Liver (tissue), 9 donors: ENCODE measurements around the gene THADA. TPM values are rescaled to one million over a fixed set of nuclear protein-coding genes. Genes with fewer than 3 reads are reported as not detected.

Experiments used
- DNase-seq: peaks from one replicate; pipeline ENCODE4 v3.0.0-alpha.2; 2017; ENCODE audit warnings: low spot score
- H3K27ac ChIP-seq, 2 donors: one replicate each; pipeline ENCODE4 v1.7.0; 2013; ENCODE audit warnings: inconsistent platforms in 2 of 2, low read length in 2 of 2, control low read depth in 1 of 2, low read depth in 1 of 2, mild to moderate bottlenecking in 1 of 2
- H3K27me3 ChIP-seq, 4 donors: one replicate each; pipeline versions ENCODE4 v1.6.1 to v1.7.0; 2013; ENCODE audit warnings: low read length in 3 of 4, inconsistent platforms in 1 of 4, mild to moderate bottlenecking in 1 of 4, moderate library complexity in 1 of 4; ENCODE audit not compliant: control insufficient read depth in 4 of 4, insufficient read depth in 4 of 4
- H3K36me3 ChIP-seq, 4 donors: one replicate each; pipeline versions ENCODE4 v1.6.1 to v1.7.0; 2013; ENCODE audit warnings: low read length in 3 of 4, mild to moderate bottlenecking in 3 of 4, low read depth in 1 of 4, moderate library complexity in 1 of 4; ENCODE audit not compliant: control insufficient read depth in 4 of 4, insufficient read depth in 3 of 4
- H3K4me1 ChIP-seq, 4 donors: one replicate each; pipeline versions ENCODE4 v1.6.1 to v1.7.0; 2013; ENCODE audit warnings: low read length in 3 of 4, mild to moderate bottlenecking in 3 of 4, moderate library complexity in 1 of 4; ENCODE audit not compliant: control insufficient read depth in 4 of 4, insufficient read depth in 4 of 4
- H3K4me3 ChIP-seq, 3 donors: one replicate each; pipeline versions ENCODE4 v1.6.1 to v1.7.0; 2013; ENCODE audit warnings: low read length in 3 of 3, control low read depth in 1 of 3, low read depth in 1 of 3, mild to moderate bottlenecking in 1 of 3
- H3K9ac ChIP-seq, 2 donors: one replicate each; pipeline ENCODE4 v1.7.0; 2013; ENCODE audit warnings: low read length in 2 of 2, mild to moderate bottlenecking in 2 of 2, moderate library complexity in 2 of 2, control low read depth in 1 of 2, low read depth in 1 of 2
- H3K9me3 ChIP-seq, 4 donors: one replicate each; pipeline versions ENCODE4 v1.6.1 to v1.7.0; 2013; ENCODE audit warnings: low read length in 3 of 4; ENCODE audit not compliant: control insufficient read depth in 4 of 4
- CTCF ChIP-seq: fragments of 150-350 bp; IDR thresholded peaks from 2 replicates; pipeline ENCODE4 v1.5.1; 2017; ENCODE audit warnings: improper control_type of control experiment, low read depth, low read length; ENCODE audit not compliant: missing input control
- EGR1 ChIP-seq, 2 donors: IDR thresholded peaks; 2 replicates each; pipeline ENCODE4 v1.6.1; 2016 to 2018; ENCODE audit warnings: antibody characterized with exemption in 2 of 2, low read depth in 2 of 2
- FOXA1 ChIP-seq: IDR thresholded peaks from 2 replicates; pipeline ENCODE4 v1.6.1; 2016; ENCODE audit warnings: antibody characterized with exemption
- FOXA2 ChIP-seq: IDR thresholded peaks from 2 replicates; pipeline ENCODE4 v1.6.1; 2016; ENCODE audit warnings: antibody characterized with exemption
- GABPA ChIP-seq, 2 donors: IDR thresholded peaks in 1 of 2; conservative IDR thresholded peaks in 1 of 2; 2 replicates each; pipeline ENCODE4 v1.6.1; 2016; ENCODE audit warnings: antibody characterized with exemption in 2 of 2, mild to moderate bottlenecking in 1 of 2, moderate library complexity in 1 of 2
- HNF4A ChIP-seq, 2 donors: conservative IDR thresholded peaks; 2 replicates each; pipeline ENCODE4 v1.6.1; 2016; ENCODE audit warnings: antibody characterized with exemption in 2 of 2, mild to moderate bottlenecking in 2 of 2
- JUND ChIP-seq, 2 donors: IDR thresholded peaks; 2 replicates each; pipeline ENCODE4 v1.6.1; 2016; ENCODE audit warnings: antibody characterized with exemption in 2 of 2
- MAX ChIP-seq: IDR thresholded peaks from 2 replicates; pipeline ENCODE4 v1.6.1; 2016; ENCODE audit warnings: antibody characterized with exemption
- NR2F2 ChIP-seq: IDR thresholded peaks from 2 replicates; pipeline ENCODE4 v1.6.1; 2016; ENCODE audit warnings: antibody characterized with exemption
- RAD21 ChIP-seq, 2 donors: IDR thresholded peaks; 2 replicates each; pipeline ENCODE4 v1.6.1; 2016; ENCODE audit warnings: antibody characterized with exemption in 2 of 2, mild to moderate bottlenecking in 2 of 2
- REST ChIP-seq: IDR thresholded peaks from 2 replicates; pipeline ENCODE4 v1.6.1; 2016; ENCODE audit warnings: antibody characterized with exemption, mild to moderate bottlenecking
- RXRA ChIP-seq, 2 donors: IDR thresholded peaks; 2 replicates each; pipeline ENCODE4 v1.6.1; 2017 to 2018; ENCODE audit warnings: antibody characterized with exemption in 2 of 2, mild to moderate bottlenecking in 1 of 2
- SP1 ChIP-seq: IDR thresholded peaks from 2 replicates; pipeline ENCODE4 v1.6.1; 2018; ENCODE audit warnings: antibody characterized with exemption, mild to moderate bottlenecking
- TAF1 ChIP-seq: conservative IDR thresholded peaks from 2 replicates; pipeline ENCODE4 v1.6.1; 2016; ENCODE audit warnings: antibody characterized with exemption, mild to moderate bottlenecking
- YY1 ChIP-seq: IDR thresholded peaks from 2 replicates; pipeline ENCODE4 v1.6.1; 2016; ENCODE audit warnings: antibody characterized with exemption, mild to moderate bottlenecking
- ZBTB33 ChIP-seq: IDR thresholded peaks from 2 replicates; pipeline ENCODE4 v1.6.1; 2016; ENCODE audit warnings: antibody characterized with exemption
- WGBS: extraction: QIAGEN DNeasy Blood & Tissue Kit; methylation state at CpG from one replicate; pipeline ENCODE4 v1.1.7; 2013; 5-methylcytosine and 5-hydroxymethylcytosine counted together
- polyA plus RNA-seq, 2 donors: library from polyadenylated mRNA; stranded (reverse) in 1 of 2; unstranded in 1 of 2; fragments of 200-250 nt in 1 of 2; fragments of >200 nt in 1 of 2; fragmentation: Nextera tagmentation in 1 of 2; extraction: Ambion mirVana in 1 of 2; gene quantifications; one replicate each; pipeline versions ENCODE4 v1.2.1 to v1.2.3, GENCODE V29; 2013 to 2015
- total RNA-seq, 2 donors: library from RNA; depleted of rRNA; stranded (reverse); fragments of >200 nt; gene quantifications; one replicate each; pipeline ENCODE4 v1.2.3, GENCODE V29; 2014
- donor health status: healthy.
- donor health status: healthy.
- donor health status: healthy.
- donor health status: healthy.
- donor health status: healthy.

Gene THADA
- total and polyA plus RNA-seq, 4 donors = 12.0 to 37.2 (median 22.3) TPM

- Histone ChIP-seq H3K4me3 (no peak overlapping the region), H3K4me1 (peaks cover 0 to 4% (median 1%) of the 10 kb centered on the region in 4 donors), H3K36me3 (no peaks in the 10 kb centered on the region), H3K27ac (no peak overlapping the region), H3K9me3 (no peaks in the 10 kb centered on the region), H3K9ac (no peak overlapping the region), H3K27me3 (no peaks in the 10 kb centered on the region)
- WGBS = 47% methylated on average over 14 of the region's 14 CpGs
- peak; percentile 67 for DNase-seq
- TF ChIP-seq RAD21 (IDR thresholded peaks at IDR 0.05) (peak; percentile 76 to 85), FOXA2 (no peak), CTCF (peak; percentile 74)
Measured at GRCh38 chr2:43611987-43612894, 16.4 kb upstream of the THADA start.

GRCh38 chr2:43610361-43610760, 14.5 kb upstream of the THADA start:
- peaks cover 0 to 4% (median 1%) of the 10 kb centered on the region in 4 donors for H3K4me1 ChIP-seq
- H3K4me3 ChIP-seq = no peak overlapping the region
- no peaks in the 10 kb centered on the region for H3K9me3 ChIP-seq
- H3K9ac ChIP-seq = no peak overlapping the region
- no peaks in the 10 kb centered on the region for H3K36me3 ChIP-seq
- no peak overlapping the region for H3K27ac ChIP-seq
- no peak for DNase-seq
- no peak for TF ChIP-seq ZBTB33
- TF ChIP-seq TAF1 = no peak
- TF ChIP-seq YY1 = no peak
- TF ChIP-seq EGR1 (IDR thresholded peaks at IDR 0.05; ENCODE audit: low read depth in 2 of 2) = no peak
- TF ChIP-seq JUND (IDR thresholded peaks at IDR 0.05) = no peak
- TF ChIP-seq SP1 = no peak
- no peak for TF ChIP-seq GABPA (IDR thresholded peaks at IDR 0.05 in 1 of 2, conservative IDR thresholded peaks at IDR 0.05 in 1 of 2)
- TF ChIP-seq RXRA (IDR thresholded peaks at IDR 0.05) = no peak
- no peak for TF ChIP-seq FOXA1
- TF ChIP-seq RAD21 (IDR thresholded peaks at IDR 0.05) = no peak
- no peak for TF ChIP-seq HNF4A (conservative IDR thresholded peaks at IDR 0.05)
- no peak for TF ChIP-seq MAX
- no peak for TF ChIP-seq REST
- TF ChIP-seq NR2F2 = no peak
- no peak for TF ChIP-seq CTCF
- WGBS = 93% methylated on average over 4 of the region's 4 CpGs
- H3K27me3 ChIP-seq = no peaks in the 10 kb centered on the region
